HG03103 (cell line): ENCODE data around the gene LRRC41.

Experiments used
- ATAC-seq: cut with Tn5 transposase; IDR thresholded peaks from one replicate; pipeline ENCODE4 v1.9.1; 2021; ENCODE audit warnings: low read depth; ENCODE audit not compliant: unreplicated experiment

LRRC41 gene

DNA sequence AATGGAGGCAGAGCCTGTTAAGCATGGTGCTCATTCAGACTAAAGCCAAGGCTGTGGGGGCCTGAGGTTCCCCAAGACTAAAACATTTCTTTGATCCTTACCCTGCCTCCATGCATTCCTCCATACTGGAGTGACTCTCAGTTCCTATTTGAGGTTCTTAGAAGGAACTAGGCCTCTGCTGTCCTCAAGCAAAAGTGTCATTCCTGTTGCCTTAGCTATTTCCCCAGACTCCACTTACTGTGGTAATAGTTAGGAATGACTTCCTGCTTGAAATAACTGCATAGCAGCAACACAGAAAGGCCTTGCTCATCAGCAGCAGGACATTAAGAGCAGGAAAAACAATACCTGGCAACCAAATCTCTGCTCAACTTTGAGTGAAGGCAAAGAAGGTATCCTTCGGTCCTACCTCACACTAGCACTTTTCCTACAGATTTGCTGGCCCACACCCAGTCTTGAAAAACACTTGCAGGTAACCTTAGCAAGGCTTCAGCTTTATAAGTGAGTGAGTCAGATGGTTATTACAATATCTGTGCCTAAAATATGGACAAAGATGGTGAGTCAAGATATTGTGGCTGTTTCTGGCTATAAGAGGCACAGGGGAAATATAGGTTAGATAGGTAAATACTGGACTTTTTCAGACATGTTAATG lies 14.8 kb downstream of the LRRC41 start:
- no peak for ATAC-seq

DNA sequence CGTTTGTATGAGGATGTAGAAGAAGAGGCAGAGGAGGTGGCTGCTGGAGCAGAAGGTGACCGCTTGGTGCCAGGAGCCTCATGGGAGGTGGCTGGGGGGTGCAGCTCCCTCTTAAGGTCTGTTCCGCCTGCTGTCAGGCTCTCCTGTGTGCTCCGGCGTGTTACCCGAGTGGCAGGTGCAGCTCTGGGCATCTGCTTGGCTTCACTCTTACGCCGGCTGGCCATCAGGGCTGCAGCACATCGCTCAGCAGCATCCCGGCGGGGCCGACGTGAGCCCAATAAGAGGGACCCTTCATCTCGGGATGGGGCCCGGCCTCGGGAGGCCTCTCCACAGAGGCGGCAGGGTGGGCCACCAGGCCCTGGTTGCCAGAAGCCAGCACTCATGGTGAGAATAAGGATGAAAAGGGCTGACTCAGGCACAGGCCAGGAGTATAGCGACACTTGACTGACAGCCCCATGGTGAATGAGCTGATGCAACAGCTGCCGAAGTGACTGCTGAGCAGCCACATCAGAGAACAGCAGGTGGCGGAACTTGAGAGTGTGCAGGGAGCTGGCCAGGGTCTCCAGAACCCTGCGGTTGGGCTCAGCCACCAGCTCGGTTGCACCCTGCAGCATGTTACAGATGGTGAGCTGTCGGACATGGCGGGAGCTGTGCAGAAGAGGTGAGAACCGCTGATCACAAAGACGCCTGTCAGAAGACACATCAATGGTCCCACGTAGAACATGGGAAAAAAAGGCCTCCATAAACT lies 17.5 kb downstream of the LRRC41 start:
- no peak for ATAC-seq

DNA sequence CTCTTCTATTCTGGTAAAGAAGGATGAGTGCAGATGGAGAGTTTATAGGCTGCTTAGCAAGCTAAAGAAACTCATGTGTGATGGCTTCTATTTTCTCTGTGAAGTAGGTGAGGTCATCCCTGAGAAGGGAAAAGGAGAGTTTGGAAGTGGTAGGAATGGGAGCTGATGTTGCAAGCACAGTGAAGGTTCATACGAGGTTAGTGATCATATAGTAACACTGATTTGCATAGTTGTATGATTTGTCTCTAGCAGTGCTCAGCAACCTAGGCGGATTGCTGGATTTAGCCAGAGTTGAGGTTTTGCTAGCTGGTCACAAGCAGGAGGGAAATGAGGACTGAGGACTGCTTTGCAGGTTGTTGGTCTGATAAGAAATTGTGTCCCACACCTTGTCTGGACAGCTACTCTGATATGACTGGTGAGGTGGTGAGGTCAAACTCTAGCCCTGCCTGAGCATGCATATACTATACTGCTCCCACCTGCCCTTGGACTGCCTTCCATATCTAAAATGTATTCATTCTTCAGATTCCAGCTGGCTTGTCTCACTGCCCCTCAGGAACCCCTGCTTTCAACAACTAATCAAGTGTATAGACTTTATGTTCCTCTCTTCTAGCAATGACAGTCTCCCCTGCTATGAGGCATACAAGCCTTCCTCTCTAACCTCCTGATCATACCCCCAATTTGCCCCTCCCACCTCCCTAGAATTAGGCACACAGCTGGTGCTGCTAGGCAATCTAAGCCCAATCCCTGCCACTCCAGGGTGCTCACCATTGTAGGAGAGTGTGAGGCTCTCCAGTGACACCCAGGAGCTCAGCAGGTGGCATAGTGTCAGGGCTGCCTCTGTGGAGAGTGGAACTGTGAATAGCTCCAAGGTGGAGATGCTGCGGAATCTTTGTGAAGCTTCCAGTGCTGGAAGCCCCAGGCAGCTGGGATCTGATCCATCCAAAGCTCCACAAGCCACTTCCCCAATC lies 18.5 kb downstream of the LRRC41 start:
- no peak for ATAC-seq

DNA sequence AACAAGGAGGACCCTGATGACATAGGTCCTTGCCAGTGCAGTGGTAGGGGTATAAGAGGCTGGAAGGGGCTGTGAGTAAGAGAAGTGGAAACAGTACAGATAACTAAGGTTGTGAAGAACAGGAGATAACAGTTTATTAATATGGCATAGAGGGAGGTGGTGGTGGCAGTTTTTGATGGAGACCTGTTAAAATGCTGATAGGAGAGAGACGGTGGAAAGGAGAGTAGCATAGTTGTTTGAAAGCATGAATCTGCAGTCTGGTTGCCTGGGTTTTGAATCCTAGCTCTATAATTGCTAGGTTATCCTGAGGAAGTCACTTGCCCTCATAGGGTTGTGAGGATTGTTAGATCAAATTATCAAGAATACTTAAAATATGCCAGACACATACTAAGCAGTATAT lies 19.4 kb downstream of the LRRC41 start:
- ATAC-seq, result no peak

DNA sequence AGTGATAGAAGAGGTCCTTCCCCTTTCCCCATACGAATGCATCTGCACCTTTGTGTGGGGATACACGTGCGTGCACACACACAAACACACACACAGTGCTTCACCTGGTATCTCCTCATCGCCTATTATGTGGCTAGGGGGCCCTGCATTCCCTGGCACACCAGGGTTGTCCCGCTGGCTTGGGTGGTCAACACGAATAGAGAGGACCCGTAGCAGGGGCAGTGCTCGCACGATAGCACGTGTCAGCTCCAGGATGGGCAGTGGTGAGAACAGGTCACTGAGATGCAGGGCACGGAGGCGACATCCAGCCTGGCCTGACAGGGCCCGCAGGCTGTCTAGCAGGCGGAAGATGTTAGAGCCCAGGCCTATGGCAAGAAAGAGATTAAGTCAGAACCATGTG lies 22.4 kb downstream of the LRRC41 start:
- no peak for ATAC-seq

DNA sequence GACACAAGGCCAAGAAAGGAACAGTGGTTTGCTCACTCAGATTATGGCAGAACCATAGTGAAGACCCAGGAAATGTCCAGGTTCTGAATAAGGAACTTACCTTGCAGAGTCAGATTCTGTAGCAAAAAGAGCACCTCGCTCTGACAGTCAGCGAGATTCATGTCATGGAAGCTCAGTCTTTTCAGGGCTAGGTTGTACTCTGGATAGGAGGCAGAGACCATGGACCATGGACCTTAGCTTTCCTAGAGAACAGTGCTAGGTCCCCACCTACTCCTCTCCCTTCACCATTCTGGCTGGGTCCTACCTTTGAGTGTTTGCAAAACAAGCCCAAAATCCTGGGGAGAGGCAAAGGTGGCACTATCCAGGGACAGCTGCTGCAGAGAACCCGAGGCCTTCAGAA lies 23.3 kb downstream of the LRRC41 start:
- ATAC-seq, result no peak

DNA sequence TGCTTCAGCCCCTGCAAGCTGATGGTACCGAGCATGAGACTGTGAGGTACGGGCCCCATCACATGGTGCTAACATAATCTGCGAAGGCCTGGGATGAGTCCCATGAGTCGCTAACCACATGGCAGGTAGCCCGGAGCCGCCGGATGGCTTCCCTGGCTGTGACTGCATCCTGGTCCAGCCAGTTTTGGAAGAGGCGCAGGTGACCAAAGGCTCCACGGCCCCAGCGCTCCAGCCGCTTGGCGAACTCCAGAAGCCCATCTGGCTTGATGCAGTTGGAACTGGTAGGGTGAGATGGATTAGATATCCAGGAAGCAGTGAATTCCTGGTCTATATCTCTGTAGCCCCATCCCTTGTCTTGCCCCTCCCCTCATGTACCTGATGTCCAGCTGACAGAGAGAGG lies 24.6 kb downstream of the LRRC41 start:
- no peak for ATAC-seq

DNA sequence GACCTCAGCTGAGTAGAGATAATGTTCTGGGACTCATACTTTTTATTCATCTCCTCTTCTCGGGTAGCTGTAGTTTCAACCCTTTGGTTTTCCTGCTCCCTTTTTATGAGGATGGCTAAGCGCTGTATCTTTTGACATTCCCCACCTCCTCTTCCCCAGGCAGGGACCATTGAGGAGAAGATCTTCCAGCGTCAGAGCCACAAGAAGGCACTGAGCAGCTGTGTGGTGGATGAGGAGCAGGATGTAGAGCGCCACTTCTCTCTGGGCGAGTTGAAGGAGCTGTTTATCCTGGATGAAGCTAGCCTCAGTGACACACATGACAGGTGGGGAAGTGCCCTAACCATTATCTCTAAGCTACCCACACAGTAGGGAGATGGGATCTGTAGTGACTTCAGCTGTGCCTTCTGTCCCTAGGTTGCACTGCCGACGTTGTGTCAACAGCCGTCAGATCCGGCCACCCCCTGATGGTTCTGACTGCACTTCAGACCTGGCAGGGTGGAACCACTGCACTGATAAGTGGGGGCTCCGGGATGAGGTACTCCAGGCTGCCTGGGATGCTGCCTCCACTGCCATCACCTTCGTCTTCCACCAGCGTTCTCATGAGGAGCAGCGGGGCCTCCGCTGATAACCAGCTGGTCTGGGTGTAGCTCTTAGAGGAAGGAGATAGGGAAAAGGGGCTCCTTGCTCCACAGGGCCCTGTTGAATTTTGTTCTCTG lies 25.6 kb downstream of the LRRC41 start:
- no peak for ATAC-seq

DNA sequence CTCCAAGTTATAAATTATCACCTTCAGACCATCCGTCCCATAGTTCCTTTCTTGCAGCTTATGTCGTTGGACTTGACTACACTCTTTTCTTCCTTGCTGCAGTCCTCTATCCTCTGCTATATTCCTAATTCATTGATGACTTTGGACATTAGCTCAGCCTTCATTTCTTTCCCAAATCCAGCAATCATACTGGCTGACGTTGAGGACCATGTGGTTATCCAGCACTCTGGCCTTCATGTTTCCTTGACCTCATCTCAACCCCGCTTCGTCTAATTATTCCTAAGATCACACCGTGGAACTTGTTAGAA lies 28.4 kb downstream of the LRRC41 start:
- ATAC-seq, result no peak

DNA sequence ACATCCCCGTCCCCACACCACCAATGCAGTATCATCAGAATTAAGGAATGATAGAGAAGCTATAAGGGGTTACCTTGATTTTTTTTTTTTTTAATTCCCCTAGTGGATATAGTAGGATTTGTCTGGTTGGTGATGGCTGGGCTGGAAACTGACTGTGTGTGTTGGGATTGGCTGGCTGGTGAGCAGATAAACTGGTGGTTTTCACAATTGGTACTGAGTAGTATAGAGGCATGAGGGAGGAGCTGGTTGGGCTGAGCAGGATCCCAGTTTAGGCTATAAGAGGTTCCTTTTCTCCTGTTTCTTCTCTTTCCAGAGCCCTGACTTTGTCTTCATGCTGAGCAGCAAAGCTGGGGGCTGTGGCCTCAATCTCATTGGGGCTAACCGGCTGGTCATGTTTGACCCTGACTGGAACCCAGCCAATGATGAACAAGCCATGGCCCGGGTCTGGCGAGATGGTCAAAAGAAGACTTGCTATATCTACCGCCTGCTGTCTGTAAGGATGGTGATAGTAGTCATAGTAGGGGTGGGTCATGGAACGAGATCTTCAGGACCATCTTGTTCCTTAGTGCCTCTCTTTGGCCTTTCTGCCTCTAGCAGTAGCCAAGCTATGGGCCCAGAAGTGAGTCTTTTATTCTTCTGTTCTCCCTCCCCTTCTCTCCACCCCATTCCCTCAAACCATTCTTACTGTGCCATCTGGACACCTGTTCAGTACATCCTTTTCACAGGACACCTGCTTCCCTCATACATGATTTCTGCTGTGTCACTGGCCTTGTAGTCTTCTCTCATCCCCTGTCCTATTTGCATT lies 29.0 kb downstream of the LRRC41 start:
- ATAC-seq, result no peak

DNA sequence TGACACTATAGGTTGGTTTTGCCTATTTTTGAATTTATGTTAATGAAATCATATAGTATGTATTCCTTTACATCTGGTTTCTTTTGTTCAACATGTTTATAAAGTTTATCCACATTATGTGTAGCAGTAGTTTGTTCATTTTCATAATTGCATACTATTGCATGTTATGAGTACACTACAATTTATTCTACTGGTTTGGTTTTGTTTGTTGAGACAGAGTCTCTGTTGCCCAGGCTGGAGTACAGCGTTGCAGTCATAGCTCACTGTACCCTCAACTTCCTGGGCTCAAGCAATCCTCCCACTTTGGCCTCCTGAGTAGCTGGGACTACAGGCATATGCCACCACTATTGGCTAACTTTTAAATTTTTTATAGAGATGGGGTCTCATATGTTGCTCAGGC lies 34.8 kb downstream of the LRRC41 start:
- no peak for ATAC-seq

DNA sequence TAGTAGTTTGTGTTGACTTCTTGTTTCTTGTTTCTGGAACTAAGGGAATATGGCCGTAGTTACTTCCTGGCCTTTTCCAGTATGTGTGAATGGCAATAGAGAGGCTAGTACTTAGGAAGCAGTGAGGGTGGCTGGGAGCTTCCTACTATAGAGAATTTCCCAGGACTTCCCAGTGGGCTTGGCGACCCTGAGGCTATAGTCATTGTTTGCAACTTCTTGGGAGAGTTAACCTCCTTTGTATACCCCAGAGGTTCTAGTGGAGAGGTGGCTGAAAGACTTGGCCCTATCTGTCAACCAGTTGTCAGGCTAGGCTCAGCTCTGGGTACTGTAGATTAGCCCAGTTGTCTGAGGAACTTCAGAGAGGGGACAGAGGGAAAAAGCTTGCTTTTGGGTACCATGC lies 40.3 kb downstream of the LRRC41 start:
- no peak for ATAC-seq

DNA sequence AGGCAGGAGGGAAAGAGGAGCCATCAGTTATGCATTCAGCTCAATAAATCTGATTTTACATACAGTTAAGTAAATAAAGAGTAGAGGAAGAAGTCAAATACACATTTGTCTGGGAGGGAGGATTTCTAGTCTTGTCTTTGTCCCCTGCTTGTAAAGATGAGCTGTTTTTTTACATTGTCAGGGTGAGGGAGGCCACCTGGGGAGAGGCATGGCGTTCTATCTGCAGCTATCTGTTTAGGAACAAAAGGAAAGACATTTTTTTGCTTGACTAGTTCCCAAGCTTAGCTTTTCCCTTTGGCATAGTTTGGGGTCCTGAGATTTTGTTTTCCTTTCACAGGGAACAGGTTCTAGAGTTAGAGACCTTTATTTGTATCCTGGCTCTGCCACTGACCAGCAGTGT lies 40.9 kb downstream of the LRRC41 start:
- ATAC-seq, result no peak

DNA sequence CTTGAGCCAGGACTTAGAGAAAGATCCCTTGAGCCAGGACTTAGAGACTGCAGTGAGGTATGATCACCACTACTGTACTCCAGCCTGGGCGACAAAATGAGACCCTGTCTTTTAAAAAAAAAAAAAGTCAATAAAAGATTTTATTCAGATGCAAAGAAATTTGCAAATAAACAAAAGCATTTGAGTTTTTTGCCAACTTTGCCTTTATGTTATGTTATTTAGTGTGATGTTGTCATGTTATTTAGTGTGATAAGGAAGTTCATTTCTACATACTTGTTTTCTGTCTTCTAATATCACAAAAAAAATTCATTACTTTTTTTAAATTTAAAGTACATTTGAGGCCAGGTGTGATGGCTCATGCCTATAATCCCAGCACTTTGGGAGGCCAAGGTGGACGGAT lies 46.9 kb downstream of the LRRC41 start:
- no peak for ATAC-seq

DNA sequence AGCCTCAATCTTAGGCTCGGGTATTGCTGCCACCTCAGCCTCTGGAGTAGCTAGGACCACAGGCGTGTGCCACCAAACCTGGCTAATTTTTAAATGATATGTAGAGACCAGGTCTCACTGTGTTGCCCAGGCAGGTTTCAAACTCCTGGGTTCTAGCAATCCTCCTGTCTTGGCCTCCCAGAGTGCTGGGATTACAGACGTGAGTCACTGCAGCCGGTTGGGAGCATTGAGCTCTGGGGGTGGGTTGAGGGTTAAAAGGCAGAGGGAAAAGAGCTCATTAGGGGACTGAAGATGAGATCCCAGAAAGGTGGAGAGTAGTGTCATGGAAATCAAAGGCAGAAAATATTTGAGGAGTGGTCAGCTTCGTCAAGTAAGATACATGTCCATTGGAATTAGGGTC lies 48.7 kb downstream of the LRRC41 start:
- no peak for ATAC-seq

DNA sequence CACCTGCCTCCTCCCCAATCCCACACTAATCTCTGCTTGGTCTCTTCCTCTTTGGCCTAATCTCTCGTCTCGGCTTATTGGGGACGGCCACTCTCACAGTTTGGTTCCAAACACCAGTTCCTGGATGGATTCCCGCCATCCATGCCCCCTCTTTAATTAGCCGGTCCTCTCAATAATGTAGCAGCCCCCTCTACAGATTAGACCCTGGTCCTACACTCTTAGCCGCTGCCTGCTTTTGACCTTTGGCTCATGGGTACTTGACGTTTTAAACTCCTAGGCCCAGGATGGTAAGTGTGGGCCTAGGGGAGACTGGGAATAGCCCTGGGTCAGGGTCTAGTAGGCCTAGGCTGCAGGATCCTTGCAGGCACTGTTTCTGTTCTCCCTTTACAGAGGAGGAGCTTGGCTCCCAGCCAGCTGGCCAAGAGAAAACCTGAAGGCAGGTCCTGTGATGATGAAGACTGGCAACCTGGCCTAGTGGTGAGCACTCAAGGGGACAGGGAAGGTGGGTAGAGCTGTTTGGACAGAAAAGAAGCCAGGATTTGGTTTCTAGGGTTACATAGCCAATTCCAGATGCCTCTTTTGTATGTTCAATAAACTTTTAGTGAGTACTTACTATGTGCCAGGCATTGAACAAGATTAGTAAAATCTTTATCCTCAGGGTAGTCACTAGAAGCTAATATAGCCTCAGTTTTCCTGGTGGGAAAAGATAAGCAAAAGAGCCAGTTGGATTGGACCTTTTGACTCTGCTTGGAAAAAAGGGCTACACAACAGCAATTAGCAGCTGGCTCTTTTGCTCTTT lies 55.1 kb downstream of the LRRC41 start:
- ATAC-seq, result no peak

DNA sequence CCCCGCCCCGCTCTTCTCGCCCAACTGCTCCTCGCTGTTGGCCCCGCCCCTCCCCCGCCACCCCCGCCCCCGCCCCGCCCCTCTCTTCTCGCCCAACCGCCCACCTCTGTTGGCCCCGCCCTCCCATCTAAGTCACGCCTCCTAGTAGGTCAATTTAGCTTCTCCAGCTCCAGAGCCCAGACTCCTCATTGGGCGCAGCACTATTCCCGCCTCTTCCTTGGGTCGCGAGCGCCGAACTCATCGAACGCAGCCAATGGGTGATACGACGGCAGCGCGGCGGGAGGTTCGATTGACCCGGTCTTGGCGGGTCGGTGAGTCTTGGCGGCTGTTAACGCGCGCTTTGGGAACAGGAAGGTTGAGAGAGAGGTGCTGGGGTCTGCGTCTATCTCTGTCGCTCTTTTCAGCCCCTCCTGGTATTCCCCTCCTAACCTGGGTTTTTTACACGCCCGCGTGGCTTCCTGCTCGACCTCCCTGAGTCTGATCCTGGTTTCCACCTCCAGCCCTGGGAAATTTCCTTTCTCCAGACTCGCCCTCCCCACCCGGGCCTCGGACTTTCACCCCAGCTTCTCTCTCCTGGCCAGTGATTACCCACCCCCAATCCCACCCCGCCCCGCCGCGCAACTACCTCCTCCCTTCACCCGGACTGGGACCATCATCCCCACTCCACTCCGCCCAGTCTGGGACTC lies 55.8 kb downstream of the LRRC41 start, which contains the start of gene RAD54L:
Gene RAD54L (plus strand): TSS at position 328 of the 686 bp plus-strand sequence. CDS start 643 bp downstream, outside the sequence.
- ATAC-seq, result peak; percentile 78
